DOHH2 (cell line): ENCODE measurements around the gene ATP4B.

ENCODE experiments used
- H3F3A ChIP-seq: fragments of 200-600 bp; sonication (generic), shearing (Covaris generic); 2 replicates; pipeline ENCODE4 v1.6.0; 2016; ENCODE audit warnings: antibody characterized with exemption, mild to moderate bottlenecking; ENCODE audit not compliant: control insufficient read depth, insufficient read depth
- H3K27ac ChIP-seq: fragments of 200-600 bp; sonication (generic); 2 replicates; pipeline ENCODE4 v1.5.1; 2014; ENCODE audit warnings: low read depth, mild to moderate bottlenecking, low read length, moderate library complexity
- H3K27me3 ChIP-seq: fragments of 200-600 bp; sonication (generic); 2 replicates; pipeline ENCODE4 v1.6.1; 2014; ENCODE audit warnings: mild to moderate bottlenecking, low read length, mixed read lengths; ENCODE audit not compliant: control insufficient read depth
- H3K36me3 ChIP-seq: fragments of 200-600 bp; sonication (generic); 2 replicates; pipeline ENCODE4 v1.6.1; 2014; ENCODE audit warnings: mild to moderate bottlenecking, low read length, moderate library complexity, mixed read lengths; ENCODE audit not compliant: control insufficient read depth
- H3K4me1 ChIP-seq: fragments of 200-600 bp; sonication (generic); 2 replicates; pipeline ENCODE4 v1.6.1; 2014; ENCODE audit warnings: mild to moderate bottlenecking, low read length, mixed read lengths; ENCODE audit not compliant: control insufficient read depth
- H3K4me2 ChIP-seq: fragments of 200-600 bp; sonication (generic); 2 replicates; pipeline ENCODE4 v1.6.0; 2014; ENCODE audit warnings: mild to moderate bottlenecking, low read length, moderate library complexity
- H3K4me3 ChIP-seq: fragments of 200-600 bp; sonication (generic); 2 replicates; pipeline ENCODE4 v1.5.1; 2014; ENCODE audit warnings: mild to moderate bottlenecking, low read length, mixed read lengths
- H3K79me2 ChIP-seq: fragments of 200-600 bp; sonication (generic); 2 replicates; pipeline ENCODE4 v1.6.1; 2014; ENCODE audit warnings: mild to moderate bottlenecking, low read length, mixed read lengths; ENCODE audit not compliant: control insufficient read depth
- H3K9me2 ChIP-seq: fragments of 200-600 bp; sonication (generic); replicated peaks from 2 replicates; pipeline ENCODE4 v1.6.1; 2014; ENCODE audit warnings: mild to moderate bottlenecking, low read length, mixed read lengths; ENCODE audit not compliant: control insufficient read depth
- H3K9me3 ChIP-seq: fragments of 200-600 bp; sonication (generic); 2 replicates; pipeline ENCODE4 v1.6.1; 2014; ENCODE audit warnings: antibody characterized with exemption, low read length, mixed read lengths; ENCODE audit not compliant: control insufficient read depth, insufficient read depth
- H4K20me1 ChIP-seq: fragments of 200-600 bp; sonication (generic); 2 replicates; pipeline ENCODE4 v1.6.0; 2014; ENCODE audit warnings: low read depth, mild to moderate bottlenecking, antibody characterized with exemption, low read length, moderate library complexity; ENCODE audit not compliant: control insufficient read depth, insufficient read depth
- CTCF ChIP-seq: fragments of 200-600 bp; sonication (generic); IDR thresholded peaks from one replicate; pipeline ENCODE4 v1.5.1; 2014; ENCODE audit warnings: antibody characterized with exemption, mild to moderate bottlenecking, low read depth, low read length; ENCODE audit not compliant: poor library complexity, severe bottlenecking
- EZH2phosphoT487 ChIP-seq: fragments of 200-600 bp; sonication (generic); IDR thresholded peaks from 2 replicates; pipeline ENCODE4 v1.6.1; 2017; ENCODE audit warnings: borderline replicate concordance, mild to moderate bottlenecking, antibody characterized with exemption, low read length, moderate library complexity, mixed read lengths

The ATP4B gene

GRCh38 chr13:113630296-113630695 is 27.7 kb downstream of the ATP4B start:
- H4K20me1 ChIP-seq = peaks cover 21% of the 10 kb centered on the region; the same call in 1 of the 2 replicates

DNA sequence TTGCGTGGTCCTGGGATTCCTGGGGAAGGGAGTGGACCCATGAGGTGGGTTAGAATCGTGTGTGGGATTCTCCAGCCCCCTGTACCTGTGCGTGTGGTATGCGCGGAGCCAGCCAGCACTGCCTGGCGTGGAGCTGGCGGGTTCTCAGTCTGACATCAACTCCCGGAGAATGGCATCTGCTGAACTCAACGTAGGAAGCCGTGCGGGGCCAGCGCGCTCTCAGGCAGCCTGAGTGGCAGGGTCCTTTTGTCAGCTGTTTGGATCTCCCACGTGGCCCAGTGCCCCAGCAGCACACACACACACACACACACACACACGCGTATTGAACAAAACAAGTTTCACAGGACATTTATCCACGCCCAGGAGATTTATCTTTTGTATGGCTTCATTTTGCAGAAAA is 28.1 kb downstream of the ATP4B start:
- H4K20me1 ChIP-seq = peaks cover 21% of the 10 kb centered on the region; the same call in 1 of the 2 replicates
- peaks cover 64% of the 10 kb centered on the region for H3K79me2 ChIP-seq
- peaks cover 96% of the 10 kb centered on the region for H3K36me3 ChIP-seq
- H3K27ac ChIP-seq = no peak overlapping the region
- no peak overlapping the region for H3K4me2 ChIP-seq
- H3K27me3 ChIP-seq = no peaks in the 10 kb centered on the region
- TF ChIP-seq EZH2phosphoT487 (no peak), CTCF (no peak)
- H3K4me1 ChIP-seq = no peaks in the 10 kb centered on the region
- H3K9me2 ChIP-seq = no peaks in the 10 kb centered on the region
- no peaks in the 10 kb centered on the region for H3F3A ChIP-seq
- no peak overlapping the region for H3K4me3 ChIP-seq
- H3K9me3 ChIP-seq = no peaks in the 10 kb centered on the region

More at GRCh38 chr13:113630296-113630695, 27.7 kb downstream of the ATP4B start:
- no peaks in the 10 kb centered on the region for H3K9me3 ChIP-seq
- H3K9me2 ChIP-seq = no peaks in the 10 kb centered on the region
- peaks cover 97% of the 10 kb centered on the region for H3K36me3 ChIP-seq
- no peak overlapping the region for H3K4me3 ChIP-seq
- no peak overlapping the region for H3K27ac ChIP-seq
- H3K79me2 ChIP-seq = peaks cover 60% of the 10 kb centered on the region
- no peaks in the 10 kb centered on the region for H3F3A ChIP-seq
- no peaks in the 10 kb centered on the region for H3K4me1 ChIP-seq
- H3K27me3 ChIP-seq = no peaks in the 10 kb centered on the region
- H3K4me2 ChIP-seq = no peak overlapping the region
- TF ChIP-seq EZH2phosphoT487 (no peak), CTCF (no peak)

DNA sequence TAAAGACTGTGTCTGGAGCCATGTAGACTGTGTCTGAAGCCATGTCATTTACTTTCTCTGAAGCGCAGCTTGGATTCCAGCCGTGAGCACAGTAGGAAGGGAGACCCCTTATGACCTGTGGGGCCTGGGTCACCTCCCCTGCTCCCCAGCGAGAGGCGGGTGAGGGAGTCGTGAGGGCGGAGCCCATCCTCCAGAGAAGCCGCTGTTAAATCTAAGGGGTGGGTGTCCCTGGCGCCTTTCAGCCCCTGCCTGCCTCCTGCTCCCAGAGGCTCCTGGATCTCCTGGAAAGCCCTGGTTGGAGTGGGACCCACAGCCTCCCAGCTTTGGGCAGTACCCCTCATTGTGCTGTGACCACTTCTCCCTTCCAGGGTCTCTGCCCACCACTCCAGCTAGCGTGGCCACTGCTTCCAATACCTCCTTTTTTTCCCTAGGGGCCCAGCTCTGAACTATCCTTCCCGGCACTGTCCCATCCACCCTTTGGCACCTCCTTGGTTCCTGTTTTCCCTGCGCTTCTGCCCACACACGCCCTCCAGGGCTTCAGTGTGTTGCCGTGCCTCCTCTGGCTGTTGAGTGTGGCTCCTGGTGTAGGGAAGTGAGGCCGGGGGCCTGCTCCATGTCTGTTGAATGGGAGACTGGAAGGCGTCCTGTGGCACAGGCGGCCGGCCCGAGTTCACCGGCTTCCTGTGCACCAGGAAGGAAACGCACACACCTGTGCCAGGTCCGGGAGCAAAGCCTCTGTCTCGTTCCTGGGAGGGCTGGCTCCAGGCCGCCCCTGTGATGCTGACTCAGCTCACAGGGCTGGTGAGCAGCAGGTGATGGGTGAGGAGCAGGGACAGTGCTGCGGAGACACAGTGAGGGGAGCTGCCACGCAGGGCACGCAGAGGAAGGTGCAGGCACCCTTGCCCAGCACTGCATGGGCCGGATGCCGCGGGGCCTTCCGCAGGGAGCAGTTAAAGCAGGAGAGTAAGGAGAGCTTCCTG is 29.4 kb downstream of the ATP4B start:
- Histone ChIP-seq H3K9me2 (no peaks in the 10 kb centered on the region), H3F3A (no peaks in the 10 kb centered on the region), H4K20me1 (peaks cover 21% of the 10 kb centered on the region; the same call in 1 of the 2 replicates), H3K27me3 (no peaks in the 10 kb centered on the region), H3K4me1 (no peaks in the 10 kb centered on the region), H3K4me3 (no peak overlapping the region), H3K27ac (no peak overlapping the region), H3K4me2 (no peak overlapping the region), H3K9me3 (no peaks in the 10 kb centered on the region), H3K79me2 (peaks cover 77% of the 10 kb centered on the region), H3K36me3 (peaks cover 95% of the 10 kb centered on the region)
- TF ChIP-seq EZH2phosphoT487 = no peak
- no peak for TF ChIP-seq CTCF
